ENCODE results near the gene PGAP1.

Gene PGAP1

GRCh38 chr2:196804381-196804780 is 122.1 kb downstream of the PGAP1 start:
- ChIA-PET POLR2A (no interaction called here), CTCF (interaction anchor here (1.1 to 2.2 kb wide), 4 partner anchors 8 to 46 kb away, joined by 3 to 7 read pairs (median 4); no protein-coding TSS in a partner anchor)
- TF ChIP-seq CTCF (IDR thresholded peaks at IDR 0.05; ENCODE audit: control extremely low read depth, extremely low read depth, low read depth, missing control alignments) = no peak
- DNase-seq (ENCODE audit: extremely low spot score) = no peak

GRCh38 chr2:196802401-196802800 is 124.1 kb downstream of the PGAP1 start:
- no peak for TF ChIP-seq CTCF (IDR thresholded peaks at IDR 0.05; ENCODE audit: control extremely low read depth, extremely low read depth, low read depth, missing control alignments)
- DNase-seq (ENCODE audit: extremely low spot score) = no peak
- ChIA-PET POLR2A (no interaction called here), CTCF (interaction anchor here (1.0 to 1.5 kb wide), 3 partner anchors 9 to 51 kb away, joined by 3 to 5 read pairs (median 4); no protein-coding TSS in a partner anchor)

GRCh38 chr2:196801674-196802261 is 124.7 kb downstream of the PGAP1 start:
- no peak for TF ChIP-seq CTCF (IDR thresholded peaks at IDR 0.05; ENCODE audit: control extremely low read depth, extremely low read depth, low read depth, missing control alignments)
- no peak for DNase-seq (ENCODE audit: extremely low spot score)
- ChIA-PET POLR2A (no interaction called here), CTCF (interaction anchor here (1.2 to 1.5 kb wide), 2 partner anchors 10 to 51 kb away, joined by 4 to 5 read pairs; no protein-coding TSS in a partner anchor)

- DNase-seq (ENCODE audit: extremely low spot score) = peak; percentile 18
- TF ChIP-seq CTCF (IDR thresholded peaks at IDR 0.05; ENCODE audit: control extremely low read depth, extremely low read depth, low read depth, missing control alignments) = no peak
- CTCF ChIA-PET = interaction anchor here (1.0 to 3.9 kb wide), 5 partner anchors 10 to 382 kb away, joined by 3 to 17 read pairs (median 6); no protein-coding TSS in a partner anchor
- POLR2A ChIA-PET = interaction anchor here (0.7 to 1.2 kb wide), 2 partner anchors 300 to 554 kb away, joined by 3 to 4 read pairs; no protein-coding TSS in a partner anchor
These were observed 127.5 kb downstream of the PGAP1 start for GRCh38 chr2:196798980-196799379.

- no peak for DNase-seq (ENCODE audit: extremely low spot score)
- POLR2A ChIA-PET = no interaction called here
- CTCF ChIA-PET = interaction anchor here (0.7 to 1.4 kb wide), 2 partner anchors 14 to 30 kb away, joined by 3 read pairs; no protein-coding TSS in a partner anchor
- no peak for TF ChIP-seq CTCF (IDR thresholded peaks at IDR 0.05; ENCODE audit: control extremely low read depth, extremely low read depth, low read depth, missing control alignments)
These were observed 133.6 kb downstream of the PGAP1 start for GRCh38 chr2:196792865-196793264.

GRCh38 chr2:196783431-196784094 is 142.9 kb downstream of the PGAP1 start:
- POLR2A ChIA-PET = no interaction called here

More at GRCh38 chr2:196783431-196784094, 142.9 kb downstream of the PGAP1 start:
- peak; percentile 18 for DNase-seq (ENCODE audit: extremely low spot score)
- no peak for TF ChIP-seq CTCF (IDR thresholded peaks at IDR 0.05; ENCODE audit: control extremely low read depth, extremely low read depth, low read depth, missing control alignments)
- CTCF ChIA-PET = interaction anchor here (0.7 to 1.3 kb wide), 2 partner anchors 10 to 33 kb away, joined by 3 read pairs; no protein-coding TSS in a partner anchor

Measured in GM10248 (cell line).